Upper lobe of right lung (tissue), 1 donor: Measurements from ENCODE around the gene POU2F1. TPM values are rescaled to one million over a fixed set of nuclear protein-coding genes. Genes with fewer than 3 reads are reported as not detected.
A peak's percentile ranks its signal among the peaks of the same experiment; 100 is the strongest.

Source experiments
- ATAC-seq: fragments of 200-7000 bp; cut with Tn5 transposase; one replicate; pipeline ENCODE4 v1.9.1; 2020; ENCODE audit warnings: mild to moderate bottlenecking, moderate library complexity
- DNase-seq: peaks from one replicate; pipeline ENCODE4 v3.0.0-alpha.2; 2020
- H3K27ac ChIP-seq: fragments of 200-600 bp; one replicate; pipeline ENCODE4 v1.8.0; 2022
- H3K27me3 ChIP-seq: fragments of 200-600 bp; one replicate; pipeline ENCODE4 v1.8.0; 2022; ENCODE audit warnings: mild to moderate bottlenecking
- H3K36me3 ChIP-seq: fragments of 200-600 bp; one replicate; pipeline ENCODE4 v1.8.0; 2022
- H3K4me1 ChIP-seq: fragments of 200-600 bp; one replicate; pipeline ENCODE4 v1.8.0; 2022
- H3K4me3 ChIP-seq: fragments of 200-600 bp; one replicate; pipeline ENCODE4 v1.8.0; 2022; ENCODE audit warnings: mild to moderate bottlenecking
- H3K9me3 ChIP-seq: fragments of 200-600 bp; one replicate; pipeline ENCODE4 v1.8.0; 2022
- CTCF ChIP-seq: fragments of 200-600 bp; IDR thresholded peaks from one replicate; pipeline ENCODE4 v1.8.0; 2022; ENCODE audit warnings: antibody characterized with exemption
- intact Hi-C: fragments of 100-400 bp; cut with DNase I; formaldehyde crosslinking; loops from one replicate; pipeline ENCODE4 v1.11.0; 2022
- total RNA-seq: library from RNA; stranded (reverse); fragmentation: NEBNext Ultra II Directional; extraction: Animal tissue kit (Norgen Biotek cat#: 25700); gene quantifications from one replicate; pipeline ENCODE4 v1.2.1, GENCODE V29; 2021
- donor health status: DM: no; HTN: yes; CAD: no; lungs with severe emphysema.

POU2F1 gene
- total RNA-seq, 1 donor from 2014 or later = 15.3 TPM

GRCh38 chr1:167266965-167267364 is 46.3 kb downstream of the POU2F1 start:
- H3K36me3 ChIP-seq = no peaks in the 10 kb centered on the region
- no peaks in the 10 kb centered on the region for H3K27me3 ChIP-seq
- TF ChIP-seq CTCF = no peak
- intact Hi-C loops = loop anchor here (10.0 kb wide), 1 partner anchor 268 kb away; no protein-coding TSS in a partner anchor
- ATAC-seq (no peak), DNase-seq (no peak)
- H3K4me1 ChIP-seq = peaks cover 38% of the 10 kb centered on the region
- no peak overlapping the region for H3K4me3 ChIP-seq
- no peak overlapping the region for H3K27ac ChIP-seq
- H3K9me3 ChIP-seq = no peaks in the 10 kb centered on the region

- H3K9me3 ChIP-seq = no peaks in the 10 kb centered on the region
- intact Hi-C loops = loop anchor here (10.0 kb wide), 1 partner anchor 266 kb away; no protein-coding TSS in a partner anchor
- TF ChIP-seq CTCF = no peak
- H3K4me1 ChIP-seq = peaks cover 31% of the 10 kb centered on the region
- H3K27me3 ChIP-seq = no peaks in the 10 kb centered on the region
- DNase-seq (no peak), ATAC-seq (no peak)
- no peak overlapping the region for H3K27ac ChIP-seq
- H3K4me3 ChIP-seq = no peak overlapping the region
- no peaks in the 10 kb centered on the region for H3K36me3 ChIP-seq
These were observed 47.7 kb downstream of the POU2F1 start for GRCh38 chr1:167268347-167268787.

- Histone ChIP-seq H3K27me3 (no peaks in the 10 kb centered on the region), H3K4me3 (no peak overlapping the region), H3K27ac (no peak overlapping the region), H3K4me1 (peaks cover 15% of the 10 kb centered on the region), H3K36me3 (no peaks in the 10 kb centered on the region), H3K9me3 (no peaks in the 10 kb centered on the region)
- no peak for TF ChIP-seq CTCF
- intact Hi-C loops = no loop called here
- DNase-seq = no peak
- no peak for ATAC-seq
These were observed 49.8 kb downstream of the POU2F1 start for GRCh38 chr1:167270349-167271092.

- no peak for ATAC-seq
- Histone ChIP-seq H3K9me3 (no peaks in the 10 kb centered on the region), H3K4me1 (peaks cover 20% of the 10 kb centered on the region), H3K27me3 (no peaks in the 10 kb centered on the region), H3K36me3 (no peaks in the 10 kb centered on the region), H3K27ac (no peak overlapping the region), H3K4me3 (no peak overlapping the region)
- no peak for DNase-seq
- intact Hi-C loops = no loop called here
- TF ChIP-seq CTCF = no peak
These were observed 51.8 kb downstream of the POU2F1 start for GRCh38 chr1:167272369-167272957.

- no peak for TF ChIP-seq CTCF
- peaks cover 16% of the 10 kb centered on the region for H3K4me1 ChIP-seq
- ATAC-seq = peak; percentile 30
- no peak overlapping the region for H3K4me3 ChIP-seq
- no peaks in the 10 kb centered on the region for H3K27me3 ChIP-seq
- H3K9me3 ChIP-seq = no peaks in the 10 kb centered on the region
- DNase-seq = no peak
- no peak overlapping the region for H3K27ac ChIP-seq
- H3K36me3 ChIP-seq = no peaks in the 10 kb centered on the region
- intact Hi-C loops = no loop called here
These were observed 52.5 kb downstream of the POU2F1 start for GRCh38 chr1:167273027-167273800.
